Mammary epithelial cell (primary cell): ENCODE measurements around the gene DBF4B.

Experiments
- CTCF ChIP-seq, 2 donors: IDR thresholded peaks in 1 of 2; conservative IDR thresholded peaks in 1 of 2; 2 replicates each; pipeline ENCODE4 v1.5.1; 2011 to 2012; ENCODE audit warnings: inconsistent platforms in 2 of 2, low read length in 2 of 2, mild to moderate bottlenecking in 2 of 2, control low read depth in 1 of 2, low read depth in 1 of 2; ENCODE audit not compliant: insufficient read depth in 1 of 2; ENCODE audit errors: extremely low read depth in 1 of 2
- EZH2 ChIP-seq: IDR thresholded peaks from 2 replicates; pipeline ENCODE4 v1.6.1; 2012; ENCODE audit warnings: low read length, inconsistent platforms, borderline replicate concordance

GRCh38 chr17:44758414-44759085 lies 50.1 kb downstream of the DBF4B start, which contains the start of gene ADAM11:
- TF ChIP-seq CTCF (conservative IDR thresholded peaks at IDR 0.05 in 1 of 2, IDR thresholded peaks at IDR 0.05 in 1 of 2; ENCODE audit: extremely low read depth in 1 of 2, insufficient read depth in 1 of 2, low read depth in 1 of 2, low read length in 2 of 2) = no peak
- no peak for TF ChIP-seq EZH2
